PC-3 (cell line): Measurements from ENCODE around the gene JADE2. TPM values are rescaled to one million over a fixed set of nuclear protein-coding genes. Genes with fewer than 3 reads are reported as not detected.

Source experiments
- ATAC-seq: fragments of 200-7000 bp; cut with Tn5 transposase; 2 replicates; pipeline ENCODE4 v1.9.1; 2020; ENCODE audit warnings: mild to moderate bottlenecking, moderate library complexity
- BruUV-seq: library from RNA; stranded (reverse); fragments of 400-500 nt; replicated peaks from 2 replicates; lab custom pipeline; 2021; lab: Mats Ljungman, UMichigan
- CTCF ChIA-PET: fragments of 300-600 bp; sonication (Branson Sonifier 250); formaldehyde crosslinking; loops from one replicate; lab custom pipeline; 2022; ENCODE audit warnings: antibody characterized with exemption; lab: Charles Lee
- POLR2A ChIA-PET: fragments of 300-600 bp; sonication (Branson Sonifier 250); formaldehyde crosslinking; loops from one replicate; lab custom pipeline; 2022; ENCODE audit warnings: antibody characterized with exemption; ENCODE audit not compliant: unreplicated experiment; lab: Charles Lee
- DNase-seq: peaks from one replicate; pipeline ENCODE4 v3.0.0-alpha.2; 2015
- H2AFZ ChIP-seq: fragments of 300-600 bp; sonication (generic); 2 replicates; pipeline ENCODE4 v1.6.0; 2016; ENCODE audit warnings: antibody characterized with exemption, low read length
- H3F3A ChIP-seq: fragments of 300-600 bp; sonication (generic); one replicate; pipeline ENCODE4 v1.6.0; 2017; ENCODE audit warnings: antibody characterized with exemption, low read length, control low read depth, mild to moderate bottlenecking; ENCODE audit not compliant: unreplicated experiment
- H3K27ac ChIP-seq: fragments of 300-600 bp; sonication (generic); 2 replicates; pipeline ENCODE4 v1.5.1; 2016; ENCODE audit warnings: mild to moderate bottlenecking, low read length
- H3K27me3 ChIP-seq: fragments of 300-600 bp; sonication (generic); 2 replicates; pipeline ENCODE4 v1.6.1; 2016; ENCODE audit warnings: low read length, mixed read lengths
- H3K36me3 ChIP-seq: fragments of 300-600 bp; sonication (generic); 2 replicates; pipeline ENCODE4 v1.6.1; 2016; ENCODE audit warnings: low read depth, mixed run types, low read length, mixed read lengths
- H3K4me1 ChIP-seq: fragments of 300-600 bp; sonication (generic); 2 replicates; pipeline ENCODE4 v1.5.1; 2016; ENCODE audit warnings: low read length; ENCODE audit not compliant: insufficient read depth
- H3K4me2 ChIP-seq: fragments of 300-600 bp; sonication (generic); 2 replicates; pipeline ENCODE4 v1.6.0; 2016; ENCODE audit warnings: low read length
- H3K4me3 ChIP-seq: fragments of 300-600 bp; sonication (generic); 2 replicates; pipeline ENCODE4 v1.5.1; 2016; ENCODE audit warnings: mild to moderate bottlenecking, low read length, mixed read lengths
- H3K79me2 ChIP-seq: fragments of 300-600 bp; sonication (generic); 2 replicates; pipeline ENCODE4 v1.6.1; 2017; ENCODE audit warnings: low read length, mixed read lengths
- H3K9ac ChIP-seq: fragments of 300-600 bp; sonication (generic); 2 replicates; pipeline ENCODE4 v1.6.0; 2016; ENCODE audit warnings: mild to moderate bottlenecking, low read length
- H3K9me2 ChIP-seq: fragments of 300-600 bp; sonication (generic); replicated peaks from 2 replicates; pipeline ENCODE4 v1.6.1; 2016; ENCODE audit warnings: mixed run types, low read length, mixed read lengths
- H3K9me3 ChIP-seq: fragments of 300-600 bp; sonication (generic); 2 replicates; pipeline ENCODE4 v1.6.1; 2016; ENCODE audit warnings: low read length, mixed read lengths
- H4K20me1 ChIP-seq: fragments of 300-600 bp; sonication (generic); 2 replicates; pipeline ENCODE4 v1.6.1; 2016; ENCODE audit warnings: low read length, mixed read lengths
- CTCF ChIP-seq: fragments of 300-600 bp; sonication (generic); conservative IDR thresholded peaks from 2 replicates; pipeline ENCODE4 v1.5.1; 2017; ENCODE audit warnings: antibody characterized with exemption, low read depth, mild to moderate bottlenecking, low read length
- EZH2 ChIP-seq: fragments of 300-600 bp; sonication (generic); IDR thresholded peaks from one replicate; pipeline ENCODE4 v1.6.1; 2017; ENCODE audit warnings: antibody characterized with exemption, mild to moderate bottlenecking, low read length; ENCODE audit not compliant: unreplicated experiment
- EZH2phosphoT487 ChIP-seq: fragments of 300-600 bp; sonication (generic); IDR thresholded peaks from 2 replicates; pipeline ENCODE4 v1.6.1; 2018; ENCODE audit warnings: mild to moderate bottlenecking, antibody characterized with exemption, low read length, borderline replicate concordance
- intact Hi-C: fragments of 100-400 bp; cut with micrococcal nuclease; formaldehyde crosslinking; loops from 2 replicates; pipeline ENCODE4 v1.9.0; 2023
- total RNA-seq: library from RNA; depleted of rRNA; stranded (reverse); fragments of >200 nt; gene quantifications from 2 replicates; pipeline ENCODE4 v1.2.3, GENCODE V29; 2014

The JADE2 gene
- total RNA-seq, 1 experiment from 2014 or later = 33.2 TPM

- peaks cover 60% of the 10 kb centered on the region for H3K79me2 ChIP-seq
- peak; percentile 16 for ATAC-seq
- no TSS peak for BruUV-seq
- CTCF ChIA-PET = no interaction called here
- peak overlapping the region; percentile 76 for H3K4me3 ChIP-seq
- intact Hi-C loops = loop anchor here (2.0 kb wide), 3 partner anchors 115 to 223 kb away; partner anchors contain the start of genes CDKN2AIPNL and UBE2B
- H3K9me3 ChIP-seq = no peaks in the 10 kb centered on the region
- TF ChIP-seq CTCF = no peak
- no peak for TF ChIP-seq EZH2
- TF ChIP-seq EZH2phosphoT487 = no peak
- POLR2A ChIA-PET = interaction anchor here (0.6 kb wide), 1 partner anchor 460 kb away, joined by 8 read pairs; no protein-coding TSS in a partner anchor
- H4K20me1 ChIP-seq = peaks cover 2% of the 10 kb centered on the region; the same call in 1 of the 2 replicates
- no peaks in the 10 kb centered on the region for H3K9me2 ChIP-seq
- H3F3A ChIP-seq = no peaks in the 10 kb centered on the region
- H3K27ac ChIP-seq = peak overlapping the region; percentile 86
- H3K36me3 ChIP-seq = no peaks in the 10 kb centered on the region
- DNase-seq = peak; percentile 55
- H3K4me2 ChIP-seq = peak overlapping the region; percentile 89
- peaks cover 16% of the 10 kb centered on the region for H3K4me1 ChIP-seq
- no peaks in the 10 kb centered on the region for H3K27me3 ChIP-seq
- peak overlapping the region; percentile 64 for H2AFZ ChIP-seq
- H3K9ac ChIP-seq = peak overlapping the region; percentile 90
Observed at GRCh38 chr5:134525683-134526482, 413 bp downstream of the JADE2 start.

GRCh38 chr5:134526483-134527155 lies 1.1 kb downstream of the JADE2 start:
- no peaks in the 10 kb centered on the region for H3K9me3 ChIP-seq
- no TSS peak for BruUV-seq
- POLR2A ChIA-PET = no interaction called here
- H4K20me1 ChIP-seq = peaks cover 4% of the 10 kb centered on the region; the same call in 1 of the 2 replicates
- H3K36me3 ChIP-seq = no peaks in the 10 kb centered on the region
- no peaks in the 10 kb centered on the region for H3K9me2 ChIP-seq
- peaks cover 16% of the 10 kb centered on the region for H3K4me1 ChIP-seq
- H3K9ac ChIP-seq = peak overlapping the region; percentile 90
- DNase-seq = peak; percentile 72
- peak overlapping the region; percentile 89 for H3K4me2 ChIP-seq
- peak; percentile 34 for ATAC-seq
- intact Hi-C loops = loop anchor here (2.0 kb wide), 3 partner anchors 116 to 224 kb away; partner anchors contain the start of genes CDKN2AIPNL and UBE2B
- H2AFZ ChIP-seq = peak overlapping the region; percentile 64; the same call in 1 of the 2 replicates
- CTCF ChIA-PET = interaction anchor here (0.7 kb wide), 1 partner anchor 122 kb away, joined by 8 read pairs; the partner anchor contains the start of gene SEC24A
- peaks cover 68% of the 10 kb centered on the region for H3K79me2 ChIP-seq
- H3K4me3 ChIP-seq = peak overlapping the region; percentile 76
- TF ChIP-seq EZH2phosphoT487 (no peak), CTCF (no peak), EZH2 (no peak)
- peak overlapping the region; percentile 86 for H3K27ac ChIP-seq
- H3F3A ChIP-seq = no peaks in the 10 kb centered on the region
- no peaks in the 10 kb centered on the region for H3K27me3 ChIP-seq
